HT1080 (cell line): ENCODE measurements around the gene CHIC2. TPM values are rescaled to one million over a fixed set of nuclear protein-coding genes. Genes with fewer than 3 reads are reported as not detected.

ENCODE experiments used
- DNase-seq: peaks from one replicate; pipeline ENCODE4 v3.0.0-alpha.2; 2015; ENCODE audit warnings: low read depth
- total RNA-seq: library from RNA; depleted of rRNA; stranded (reverse); fragments of >200 nt; shearing (Covaris generic); gene quantifications from 2 replicates; pipeline ENCODE4 v1.2.3, GENCODE V29; 2014

The CHIC2 gene
- total RNA-seq, 1 experiment from 2014 or later, result 48.0 TPM

GRCh38 chr4:54093324-54094240, 29.2 kb upstream of the CHIC2 start:
- no peak for DNase-seq

GRCh38 chr4:54092405-54093323, 28.3 kb upstream of the CHIC2 start:
- DNase-seq, result no peak

DNA sequence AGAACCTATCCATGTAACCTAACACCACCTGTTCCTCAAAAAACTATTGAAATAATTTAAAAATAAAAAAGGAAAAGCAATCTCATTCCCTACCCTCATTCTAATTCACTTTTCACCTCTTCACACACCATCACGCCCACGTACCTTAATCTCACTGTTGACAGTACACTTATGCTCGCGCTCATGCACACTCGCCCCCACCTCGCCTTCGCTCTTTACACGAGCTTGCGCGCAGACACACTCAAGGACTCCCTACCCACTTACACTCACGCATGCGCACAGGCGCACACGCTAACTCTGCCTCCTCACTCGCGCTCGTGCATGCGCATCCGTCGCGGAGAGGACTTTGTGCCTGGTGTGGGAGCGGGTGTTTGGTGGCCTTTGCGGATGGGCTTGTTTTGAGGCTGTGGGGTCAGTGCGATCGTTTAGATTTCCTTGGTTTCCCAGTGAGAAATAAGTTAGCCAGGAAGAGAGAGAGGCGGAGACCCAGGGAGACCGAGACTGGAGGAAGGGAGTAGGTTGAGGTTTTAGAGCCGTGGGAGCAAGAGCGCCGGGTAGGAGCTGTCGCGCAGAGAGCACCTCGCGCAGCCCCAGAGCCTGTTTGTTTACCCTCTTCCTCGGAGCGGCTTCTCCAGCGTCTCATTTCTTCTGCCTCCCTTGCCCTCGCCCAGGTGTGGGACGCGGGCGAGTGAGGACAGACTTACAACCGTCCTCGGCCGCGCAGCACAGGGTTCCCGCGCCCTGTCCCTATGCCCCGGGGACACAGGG, 27.4 kb upstream of the CHIC2 start:
- DNase-seq, result no peak

- no peak for DNase-seq
Observed at GRCh38 chr4:54090804-54091623, 26.6 kb upstream of the CHIC2 start.

DNA sequence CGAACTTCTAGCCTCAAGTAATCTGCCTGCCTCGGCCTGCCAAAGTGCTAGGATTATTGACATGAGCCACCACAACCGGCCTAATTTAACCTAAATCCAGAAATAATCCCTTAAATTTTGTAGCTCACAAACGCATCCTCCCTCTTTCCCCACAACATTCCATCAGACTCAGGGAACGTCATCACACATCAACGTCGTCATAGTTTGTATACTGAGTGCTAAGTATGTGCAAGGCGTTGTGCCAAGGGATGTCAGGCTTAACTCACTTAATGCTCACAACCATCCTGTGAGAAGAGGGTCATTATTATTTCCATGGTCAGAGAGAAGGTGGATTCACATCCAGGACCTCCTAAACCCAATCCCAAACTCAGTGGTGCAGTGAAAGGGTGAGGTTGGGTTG, 26.0 kb upstream of the CHIC2 start:
- DNase-seq, result no peak

DNA sequence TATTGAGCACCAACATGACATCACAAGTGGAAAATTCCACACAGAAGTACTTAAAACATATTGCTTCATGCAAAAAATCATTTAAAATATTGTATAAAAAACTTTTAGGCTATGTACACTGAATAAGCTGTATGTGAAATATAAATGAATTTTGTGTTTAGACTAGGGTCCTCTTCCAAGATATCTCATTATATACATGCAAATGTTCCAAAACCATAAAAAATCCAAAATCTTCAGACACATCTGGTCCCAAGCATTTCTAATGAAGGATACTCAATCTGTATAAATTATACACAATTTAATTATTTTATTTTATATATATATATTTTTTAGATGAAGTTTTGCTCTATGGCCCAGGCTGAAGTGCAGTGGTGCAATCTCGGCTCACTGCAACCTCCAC, 25.5 kb upstream of the CHIC2 start:
- no peak for DNase-seq

DNA sequence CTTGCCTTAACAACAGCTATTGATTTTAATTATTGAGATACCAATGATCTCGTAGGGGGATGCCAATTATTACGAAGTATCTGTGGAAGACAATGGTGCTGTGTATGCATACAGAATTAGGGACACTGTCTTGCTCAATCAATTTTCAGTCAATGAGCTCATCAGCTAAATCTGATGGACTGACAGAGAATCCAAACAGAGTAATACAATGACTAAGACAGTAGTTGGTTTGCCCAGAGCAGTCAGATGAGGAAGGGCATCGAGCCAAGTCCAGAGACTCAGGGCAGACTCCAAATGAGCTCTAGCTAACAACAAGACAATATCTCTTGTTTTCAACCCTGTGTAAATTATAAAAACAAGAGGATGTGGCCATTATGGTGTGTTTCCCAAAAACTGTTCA, 20.9 kb upstream of the CHIC2 start:
- DNase-seq, result peak; percentile 92

- peak; percentile 98 for DNase-seq
Observed at GRCh38 chr4:54082168-54082567, 17.8 kb upstream of the CHIC2 start.

DNA sequence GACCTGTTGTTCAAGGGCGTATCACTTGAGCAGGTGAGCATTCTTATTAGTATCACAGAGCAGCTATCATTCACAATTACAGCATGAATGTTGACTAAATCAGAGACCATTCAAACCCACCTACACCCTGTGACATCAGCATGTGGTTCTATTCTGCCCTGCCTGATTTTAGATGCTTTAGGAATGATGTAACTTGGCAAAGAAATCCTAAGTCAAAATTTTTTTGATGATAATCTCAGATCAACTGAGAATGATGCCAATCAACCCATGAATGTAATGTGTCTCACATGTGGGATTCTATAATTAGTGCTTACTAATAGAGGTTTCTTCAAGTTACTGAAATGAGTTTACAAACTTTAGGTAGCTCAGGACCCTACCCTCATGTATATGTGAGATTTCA, 13.4 kb upstream of the CHIC2 start:
- DNase-seq, result peak; percentile 42

GRCh38 chr4:54076673-54077072, 12.3 kb upstream of the CHIC2 start:
- peak; percentile 44 for DNase-seq

DNA sequence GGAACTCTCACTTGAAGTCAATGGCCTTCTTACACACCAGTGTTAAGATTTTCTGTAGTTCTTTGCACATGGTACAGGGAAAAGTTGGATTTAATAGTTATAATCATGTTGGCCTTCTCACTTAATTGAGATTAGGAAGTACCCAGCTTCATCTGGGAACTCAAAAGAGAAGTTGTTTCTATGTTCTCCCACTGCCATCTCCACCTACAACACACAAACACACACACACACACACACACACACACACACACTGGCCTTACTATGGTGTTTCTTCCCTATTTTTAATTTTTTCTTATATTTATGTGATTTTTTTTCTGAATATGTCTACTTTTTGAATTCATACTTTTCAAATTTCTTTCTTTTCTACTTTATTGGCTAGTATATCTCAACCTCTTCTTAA, 10.0 kb upstream of the CHIC2 start:
- no peak for DNase-seq

- peak; percentile 39 for DNase-seq
Observed at GRCh38 chr4:54073271-54073880, 9.0 kb upstream of the CHIC2 start.

- DNase-seq, result peak; percentile 95
Observed at GRCh38 chr4:54067166-54067565, 2.8 kb upstream of the CHIC2 start.

- DNase-seq, result no peak
Observed at GRCh38 chr4:54066718-54067129, 2.3 kb upstream of the CHIC2 start.

DNA sequence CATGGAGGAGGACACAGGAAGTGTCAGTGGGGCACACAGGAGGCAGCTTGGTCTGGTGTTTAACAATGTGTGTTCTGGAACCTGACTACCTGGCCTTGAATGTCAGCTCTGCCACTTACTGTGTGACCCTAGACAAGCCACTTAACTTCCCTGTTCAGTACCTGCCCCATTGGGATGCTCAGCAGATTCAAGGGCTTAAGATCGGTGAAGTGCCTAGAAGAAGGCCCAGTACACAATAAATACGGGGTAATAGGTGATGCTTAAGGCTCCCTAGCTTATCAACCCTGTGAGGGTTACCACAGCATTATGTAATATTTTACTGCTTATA, 1.6 kb upstream of the CHIC2 start:
- no peak for DNase-seq

GRCh38 chr4:54065282-54066087, 1.1 kb upstream of the CHIC2 start:
- DNase-seq, result peak; percentile 30

- peak; percentile 44 for DNase-seq
Observed at GRCh38 chr4:54063737-54064316, 578 bp downstream of the CHIC2 start.

GRCh38 chr4:54063229-54063628, 1.2 kb downstream of the CHIC2 start:
- DNase-seq, result peak; percentile 48

DNA sequence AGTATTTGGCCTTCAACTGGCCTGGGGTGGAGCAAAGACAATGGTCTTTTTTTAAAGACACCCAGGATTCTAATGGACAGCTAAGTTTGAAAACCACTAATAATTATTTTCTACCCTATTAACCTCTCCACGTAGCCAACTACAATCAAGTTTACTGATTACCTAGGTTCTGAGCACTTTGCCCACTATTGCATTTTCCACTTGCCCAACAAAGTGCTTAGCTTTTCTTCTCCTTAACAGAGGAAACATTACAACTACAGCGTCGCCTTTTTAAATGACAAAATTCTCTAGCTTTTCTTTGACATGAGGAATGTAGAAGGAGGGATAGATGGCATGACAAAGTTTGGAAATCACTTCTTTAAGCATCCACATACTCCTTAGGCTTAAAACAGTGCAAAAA, 2.0 kb downstream of the CHIC2 start:
- no peak for DNase-seq
